HCT116 (cell line): ENCODE measurements around the gene KLHDC8B. TPM values are rescaled to one million over a fixed set of nuclear protein-coding genes. Genes with fewer than 3 reads are reported as not detected.

Source experiments
- ATAC-seq: fragments of 200-7000 bp; cut with Tn5 transposase; 2 replicates; pipeline ENCODE4 v1.9.1; 2020; ENCODE audit warnings: mild to moderate bottlenecking, moderate library complexity
- BruUV-seq: library from RNA; stranded (reverse); fragments of 400-500 nt; replicated peaks from 2 replicates; lab custom pipeline; 2021; lab: Mats Ljungman, UMichigan
- CTCF ChIA-PET: fragments of 300-600 bp; sonication (Branson Sonifier 250); formaldehyde crosslinking; loops from one replicate; lab custom pipeline; 2021; ENCODE audit warnings: antibody characterized with exemption; lab: Charles Lee
- POLR2A ChIA-PET: fragments of 300-600, 350-600 bp; sonication (Branson Sonifier 250); formaldehyde crosslinking; loops from one replicate; lab custom pipeline; 2021; ENCODE audit warnings: antibody characterized with exemption; lab: Charles Lee
- RAD21 ChIA-PET, 2 experiments: fragments of 300-600 bp; sonication (Branson Sonifier 250); formaldehyde crosslinking; loops; one replicate each; lab custom pipeline; 2023; ENCODE audit warnings: low total read pairs in 2 of 2; ENCODE audit not compliant: uncharacterized antibody in 2 of 2, unreplicated experiment in 2 of 2, low non-redundant PET in 1 of 2; lab: Charles Lee
- DNase-seq: peaks from one replicate; pipeline ENCODE4 v3.0.0-alpha.2; 2010; ENCODE audit warnings: low read depth, low spot score
- H2AFZ ChIP-seq: fragments of 200-600 bp; shearing (Covaris generic), sonication (generic); 2 replicates; pipeline ENCODE4 v1.6.1; 2017; ENCODE audit warnings: low read depth, mixed run types, mixed read lengths, antibody characterized with exemption, low read length; ENCODE audit not compliant: poor library complexity, severe bottlenecking
- H3K27ac ChIP-seq: 2 replicates; pipeline ENCODE4 v1.5.1; 2012; ENCODE audit warnings: low read depth, low read length
- H3K27me3 ChIP-seq: fragments of 200-600 bp; sonication (generic); 2 replicates; pipeline ENCODE4 v1.6.1; 2016; ENCODE audit warnings: mixed run types, low read length, mixed read lengths; ENCODE audit not compliant: insufficient read depth
- H3K36me3 ChIP-seq, 2 experiments: fragments of 200-500 bp in 1 of 2; fragments of 200-600 bp in 1 of 2; sonication (Bioruptor generic) in 1 of 2; sonication (generic) in 1 of 2; 2 replicates each; pipeline versions ENCODE4 v1.5.1 to v1.6.1; 2014 to 2016; ENCODE audit warnings: low read length in 2 of 2, inconsistent platforms in 1 of 2, mixed read lengths in 1 of 2, mixed run types in 1 of 2; ENCODE audit not compliant: insufficient read depth in 2 of 2, control insufficient read depth in 1 of 2
- H3K4me1 ChIP-seq, 2 experiments: fragments of 200-600 bp in 1 of 2; sonication (generic) in 1 of 2; 2 replicates each; pipeline versions ENCODE4 v1.5.1 to v1.6.1; 2012 to 2017; ENCODE audit warnings: low read length in 2 of 2, inconsistent platforms in 1 of 2, mild to moderate bottlenecking in 1 of 2, mixed read lengths in 1 of 2, mixed run types in 1 of 2, moderate library complexity in 1 of 2; ENCODE audit not compliant: insufficient read depth in 2 of 2, control insufficient read depth in 1 of 2
- H3K4me2 ChIP-seq: fragments of 200-600 bp; sonication (generic); 2 replicates; pipeline ENCODE4 v1.6.1; 2017; ENCODE audit warnings: mixed run types, low read length, mixed read lengths
- H3K4me3 ChIP-seq, 2 experiments: fragments of 200-600 bp in 1 of 2; sonication (generic) in 1 of 2; replicated peaks in 1 of 2; 2 replicates each; pipeline ENCODE4 v1.5.1; 2011 to 2016; ENCODE audit warnings: low read length in 2 of 2, control low read depth in 1 of 2, low read depth in 1 of 2, mild to moderate bottlenecking in 1 of 2, mixed read lengths in 1 of 2, mixed run types in 1 of 2
- H3K79me2 ChIP-seq: fragments of 200-600 bp; sonication (generic); 2 replicates; pipeline ENCODE4 v1.6.1; 2017; ENCODE audit warnings: mild to moderate bottlenecking, mixed run types, low read length, moderate library complexity, mixed read lengths; ENCODE audit not compliant: insufficient read depth
- H3K9ac ChIP-seq: fragments of 200-600 bp; sonication (generic); 2 replicates; pipeline ENCODE4 v1.6.1; 2016; ENCODE audit warnings: low read length, mixed read lengths
- H3K9me2 ChIP-seq: fragments of 200-600 bp; sonication (generic), shearing (Covaris generic); 2 replicates; pipeline ENCODE4 v1.6.1; 2017; ENCODE audit warnings: mixed run types, mild to moderate bottlenecking, moderate library complexity; ENCODE audit not compliant: insufficient read depth
- H3K9me3 ChIP-seq, 2 experiments: fragments of 200-500 bp in 1 of 2; fragments of 200-600 bp in 1 of 2; sonication (Bioruptor generic) in 1 of 2; sonication (generic) in 1 of 2; 2 replicates each; pipeline ENCODE4 v1.6.1; 2014 to 2017; ENCODE audit warnings: low read length in 2 of 2, mixed read lengths in 2 of 2, inconsistent platforms in 1 of 2, low read depth in 1 of 2, mild to moderate bottlenecking in 1 of 2, mixed run types in 1 of 2, moderate library complexity in 1 of 2; ENCODE audit not compliant: control insufficient read depth in 1 of 2, insufficient read depth in 1 of 2
- H4K20me1 ChIP-seq: fragments of 200-600 bp; sonication (generic), shearing (Covaris generic); 2 replicates; pipeline ENCODE4 v1.6.1; 2017; ENCODE audit warnings: mixed run types, mild to moderate bottlenecking, moderate library complexity; ENCODE audit not compliant: insufficient read depth
- ATF3 ChIP-seq: IDR thresholded peaks from 2 replicates; pipeline ENCODE4 v1.6.1; 2012
- CBX3 ChIP-seq: IDR thresholded peaks from 2 replicates; pipeline ENCODE4 v1.6.1; 2012; ENCODE audit warnings: low read depth
- CEBPB ChIP-seq: IDR thresholded peaks from 2 replicates; pipeline ENCODE4 v1.6.1; 2012; ENCODE audit warnings: low read depth
- CTCF ChIP-seq, 3 experiments: fragments of 200-600 bp in 1 of 3; sonication (generic) in 1 of 3; IDR thresholded peaks in 2 of 3; conservative IDR thresholded peaks in 1 of 3; 2 replicates each; pipeline ENCODE4 v1.5.1; 2012 to 2017; ENCODE audit warnings: low read depth in 2 of 3, low read length in 2 of 3, antibody characterized with exemption in 1 of 3, borderline replicate concordance in 1 of 3, control low read depth in 1 of 3, mild to moderate bottlenecking in 1 of 3, mixed read lengths in 1 of 3, mixed run types in 1 of 3, moderate library complexity in 1 of 3; ENCODE audit not compliant: insufficient read depth in 1 of 3
- EGR1 ChIP-seq: IDR thresholded peaks from 2 replicates; pipeline ENCODE4 v1.6.1; 2012; ENCODE audit warnings: low read depth
- ELF1 ChIP-seq: IDR thresholded peaks from 2 replicates; pipeline ENCODE4 v1.6.1; 2012; ENCODE audit warnings: low read depth, borderline replicate concordance
- EZH2 ChIP-seq: fragments of 200-600 bp; sonication (generic); IDR thresholded peaks from 2 replicates; pipeline ENCODE4 v1.6.1; 2017; ENCODE audit warnings: antibody characterized with exemption, mixed run types
- EZH2phosphoT487 ChIP-seq: fragments of 200-600 bp; IDR thresholded peaks from 2 replicates; pipeline ENCODE4 v1.6.1; 2018; ENCODE audit warnings: antibody characterized with exemption, borderline replicate concordance
- FOSL1 ChIP-seq: IDR thresholded peaks from 2 replicates; pipeline ENCODE4 v1.6.1; 2012; ENCODE audit warnings: low read depth
- JUND ChIP-seq: IDR thresholded peaks from 2 replicates; pipeline ENCODE4 v1.6.1; 2012
- POLR2A ChIP-seq: IDR thresholded peaks from 2 replicates; pipeline ENCODE4 v1.7.0; 2011; ENCODE audit warnings: borderline replicate concordance; ENCODE audit not compliant: insufficient read depth, insufficient read length; ENCODE audit errors: extremely low read depth
- POLR2AphosphoS5 ChIP-seq: IDR thresholded peaks from 2 replicates; pipeline ENCODE4 v1.6.1; 2011; ENCODE audit warnings: mild to moderate bottlenecking, low read depth, low read length, moderate library complexity
- RAD21 ChIP-seq: IDR thresholded peaks from 2 replicates; pipeline ENCODE4 v1.6.1; 2012; ENCODE audit warnings: low read depth, mild to moderate bottlenecking
- SIN3A ChIP-seq: IDR thresholded peaks from 2 replicates; pipeline ENCODE4 v1.6.1; 2012; ENCODE audit warnings: low read depth
- SP1 ChIP-seq: IDR thresholded peaks from 2 replicates; pipeline ENCODE4 v1.6.1; 2012; ENCODE audit warnings: low read depth
- SRF ChIP-seq: IDR thresholded peaks from 2 replicates; pipeline ENCODE4 v1.6.1; 2012; ENCODE audit warnings: low read depth
- TCF7L2 ChIP-seq: IDR thresholded peaks from 2 replicates; pipeline ENCODE4 v1.7.0; 2011; ENCODE audit warnings: borderline replicate concordance, inconsistent platforms; ENCODE audit not compliant: insufficient read depth, insufficient read length; ENCODE audit errors: extremely low read depth
- YY1 ChIP-seq: IDR thresholded peaks from 2 replicates; pipeline ENCODE4 v1.6.1; 2011; ENCODE audit warnings: low read length, low read depth, moderate library complexity, mild to moderate bottlenecking; ENCODE audit not compliant: insufficient replicate concordance; ENCODE audit errors: extremely low read depth
- ZFX ChIP-seq: fragments of 450-650 bp; IDR thresholded peaks from 2 replicates; pipeline ENCODE4 v1.6.1; 2017
- ZNF274 ChIP-seq: fragments of 200-500 bp; sonication (Bioruptor generic); IDR thresholded peaks from 2 replicates; pipeline ENCODE4 v1.6.1; 2014; ENCODE audit warnings: mild to moderate bottlenecking, low read depth, low read length, inconsistent platforms
- intact Hi-C: fragments of 100-400 bp; cut with micrococcal nuclease; formaldehyde crosslinking; loops from 2 replicates; pipeline ENCODE4 v1.10.0; 2022
- total RNA-seq: library from RNA; stranded (reverse); gene quantifications from one replicate; pipeline ENCODE4 v1.2.1, GENCODE V29; 2021; ENCODE audit not compliant: unreplicated experiment
- TF ChIP-seq, protein P1 (sequence below): IDR thresholded peaks from 2 replicates; pipeline ENCODE4 v1.6.1; 2011; ENCODE audit warnings: mild to moderate bottlenecking, low read length, moderate library complexity; ENCODE audit not compliant: insufficient replicate concordance; ENCODE audit errors: extremely low read depth
- TF ChIP-seq, protein P2 (sequence below): IDR thresholded peaks from 2 replicates; pipeline ENCODE4 v1.6.1; 2012

The KLHDC8B gene
- total RNA-seq, 1 experiment from 2014 or later = 10.4 TPM

DNA sequence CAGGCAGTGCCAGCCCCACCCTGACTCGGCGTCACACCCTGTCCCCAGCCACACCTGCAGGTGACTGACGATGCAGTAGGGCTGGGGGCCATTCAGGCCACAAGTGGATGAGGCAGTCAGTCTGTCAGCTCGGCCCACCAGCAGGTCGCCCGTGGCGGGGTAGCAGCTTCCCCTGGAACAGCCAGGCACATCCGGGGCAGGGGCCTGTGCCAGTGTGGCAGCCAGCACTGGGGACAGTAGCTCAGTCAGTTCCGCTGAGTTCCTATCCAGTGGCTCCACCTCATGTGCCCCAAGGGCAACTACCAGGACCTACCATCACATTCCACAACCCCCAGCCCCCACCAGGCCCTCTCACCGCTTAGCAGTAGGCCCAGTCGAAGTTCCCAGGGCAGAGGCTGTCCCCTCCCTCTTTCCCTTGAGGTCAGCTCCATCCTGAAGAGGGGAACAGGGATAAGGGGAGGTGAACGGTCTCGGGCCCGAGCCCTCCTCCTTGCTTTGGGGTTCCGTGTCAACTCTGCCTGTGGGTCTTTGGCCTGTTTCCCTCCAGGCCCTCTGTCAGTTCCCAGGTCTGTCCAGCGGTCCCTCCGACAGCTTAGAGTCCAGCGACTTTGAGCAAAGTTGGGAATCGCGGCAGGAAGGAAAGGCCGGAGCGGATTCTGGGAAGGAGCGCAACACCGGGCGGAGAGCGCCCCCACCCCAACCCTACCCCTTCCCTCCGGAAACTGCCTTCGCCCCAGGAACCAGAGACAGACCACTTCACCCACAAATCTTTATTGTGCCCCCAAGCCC, 38.8 kb upstream of the KLHDC8B start, which contains the start of gene LAMB2:
Gene LAMB2 (minus strand): TSS at position 614 of the 789 bp plus-strand sequence. CDS start 183 bp downstream, at position 431.
- H3K4me2 ChIP-seq = peak within 1 kb of the TSS; percentile 100
- RAD21 ChIA-PET = interaction anchor here (0.8 to 1.4 kb wide), 2 partner anchors 12 to 316 kb away, joined by 3 to 8 read pairs; partner anchors contain the start of gene USP19 (in 1 of the 2)
- H3K9ac ChIP-seq = peak within 1 kb of the TSS; percentile 87
- H3K4me3 ChIP-seq = peak within 1 kb of the TSS; percentile 70 to 91
- peak within 1 kb of the TSS; percentile 89 for H3K27ac ChIP-seq
- DNase-seq (peak; percentile 66), ATAC-seq (peak; percentile 74)
- H3K27me3 ChIP-seq = no peaks in the 10 kb centered on the region
- H3K4me1 ChIP-seq = peaks cover 16 to 46% of the 10 kb centered on the region in 2 experiments
- H3K36me3 ChIP-seq = peaks cover 0 to 2% of the 10 kb centered on the region in 2 experiments; a peak in 1 of 4 replicates
- POLR2A ChIA-PET = interaction anchor here (1.4 to 2.7 kb wide), 4 partner anchors 12 to 103 kb away, joined by 5 to 23 read pairs (median 8); partner anchors contain the start of genes IMPDH2, KLHDC8B, QRICH1 and USP19
- H2AFZ ChIP-seq = peak within 1 kb of the TSS; percentile 73
- intact Hi-C loops = loop anchor here (1.0 kb wide), 2 partner anchors 38 to 143 kb away; partner anchors contain the start of gene QRICH1
- BruUV-seq = TSS peak; percentile 82
- CTCF ChIA-PET = interaction anchor here (0.9 to 2.7 kb wide), 4 partner anchors 38 to 317 kb away, joined by 3 to 13 read pairs (median 10); partner anchors contain the start of gene QRICH1
- H3K79me2 ChIP-seq = peaks cover 11% of the 10 kb centered on the region; the same call in 1 of the 2 replicates
- no peaks in the 10 kb centered on the region for H4K20me1 ChIP-seq
- no peaks in the 10 kb centered on the region for H3K9me3 ChIP-seq
- no peaks in the 10 kb centered on the region for H3K9me2 ChIP-seq
- TF ChIP-seq ELF1 (no peak), YY1 (peak; percentile 73), TCF7L2 (peak; percentile 7), CTCF (IDR thresholded peaks at IDR 0.05 in 2 of 3, conservative IDR thresholded peaks at IDR 0.05 in 1 of 3; ENCODE audit: borderline replicate concordance in 1 of 3, insufficient read depth in 1 of 3, low read depth in 2 of 3, low read length in 2 of 3) (peak in 1 of 3 experiments; percentile 4; a peak in 1 of 6 replicates), EGR1 (no peak), ZNF274 (no peak), RAD21 (no peak), JUND (no peak), CBX3 (no peak), SRF (no peak), POLR2AphosphoS5 (peak; percentile 74), SP1 (no peak), FOSL1 (no peak), CEBPB (no peak), ATF3 (no peak), SIN3A (no peak), EZH2phosphoT487 (no peak), ZFX (peak; percentile 65; the same call in 1 of the 2 replicates), POLR2A (no peak), EZH2 (no peak)
- TF ChIP-seq, protein P1, sequence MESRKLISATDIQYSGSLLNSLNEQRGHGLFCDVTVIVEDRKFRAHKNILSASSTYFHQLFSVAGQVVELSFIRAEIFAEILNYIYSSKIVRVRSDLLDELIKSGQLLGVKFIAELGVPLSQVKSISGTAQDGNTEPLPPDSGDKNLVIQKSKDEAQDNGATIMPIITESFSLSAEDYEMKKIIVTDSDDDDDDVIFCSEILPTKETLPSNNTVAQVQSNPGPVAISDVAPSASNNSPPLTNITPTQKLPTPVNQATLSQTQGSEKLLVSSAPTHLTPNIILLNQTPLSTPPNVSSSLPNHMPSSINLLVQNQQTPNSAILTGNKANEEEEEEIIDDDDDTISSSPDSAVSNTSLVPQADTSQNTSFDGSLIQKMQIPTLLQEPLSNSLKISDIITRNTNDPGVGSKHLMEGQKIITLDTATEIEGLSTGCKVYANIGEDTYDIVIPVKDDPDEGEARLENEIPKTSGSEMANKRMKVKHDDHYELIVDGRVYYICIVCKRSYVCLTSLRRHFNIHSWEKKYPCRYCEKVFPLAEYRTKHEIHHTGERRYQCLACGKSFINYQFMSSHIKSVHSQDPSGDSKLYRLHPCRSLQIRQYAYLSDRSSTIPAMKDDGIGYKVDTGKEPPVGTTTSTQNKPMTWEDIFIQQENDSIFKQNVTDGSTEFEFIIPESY = no peak
- TF ChIP-seq, protein P2, sequence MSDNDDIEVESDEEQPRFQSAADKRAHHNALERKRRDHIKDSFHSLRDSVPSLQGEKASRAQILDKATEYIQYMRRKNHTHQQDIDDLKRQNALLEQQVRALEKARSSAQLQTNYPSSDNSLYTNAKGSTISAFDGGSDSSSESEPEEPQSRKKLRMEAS = no peak
